HUES48 (cell line): ENCODE results near the gene AQP1.

Experiments used
- H3K27ac ChIP-seq: one replicate; pipeline ENCODE4 v1.7.0; 2013; ENCODE audit warnings: low read depth, low read length, inconsistent platforms
- H3K27me3 ChIP-seq: 2 replicates; pipeline ENCODE4 v1.6.1; 2013; ENCODE audit warnings: mild to moderate bottlenecking, low read length; ENCODE audit not compliant: control insufficient read depth, insufficient read depth
- H3K36me3 ChIP-seq: 2 replicates; pipeline ENCODE4 v1.6.1; 2013; ENCODE audit warnings: low read length; ENCODE audit not compliant: control insufficient read depth, insufficient read depth
- H3K4me1 ChIP-seq: 2 replicates; pipeline ENCODE4 v1.6.1; 2013; ENCODE audit warnings: mild to moderate bottlenecking, low read length; ENCODE audit not compliant: control insufficient read depth, insufficient read depth
- H3K4me3 ChIP-seq: 2 replicates; pipeline ENCODE4 v1.5.1; 2013; ENCODE audit warnings: mild to moderate bottlenecking, low read depth, low read length
- H3K9ac ChIP-seq: 2 replicates; pipeline ENCODE4 v1.6.1; 2013; ENCODE audit warnings: mild to moderate bottlenecking, low read depth, low read length, moderate library complexity
- H3K9me3 ChIP-seq: 2 replicates; pipeline ENCODE4 v1.6.1; 2013; ENCODE audit warnings: low read length; ENCODE audit not compliant: control insufficient read depth, insufficient read depth

AQP1 gene

GRCh38 chr7:30873207-30873606 lies 38.4 kb upstream of the AQP1 start:
- Histone ChIP-seq H3K27me3 (no peaks in the 10 kb centered on the region; the same call in 1 of the 2 replicates), H3K9me3 (no peaks in the 10 kb centered on the region), H3K4me3 (no peak overlapping the region), H3K27ac (no peak overlapping the region), H3K4me1 (peaks cover 3% of the 10 kb centered on the region; the same call in 1 of the 2 replicates), H3K9ac (no peak overlapping the region), H3K36me3 (no peaks in the 10 kb centered on the region)

- H3K36me3 ChIP-seq, result no peaks in the 10 kb centered on the region
- H3K27ac ChIP-seq, result no peak overlapping the region
- H3K27me3 ChIP-seq, result no peaks in the 10 kb centered on the region; the same call in 1 of the 2 replicates
- H3K4me1 ChIP-seq, result peaks cover 3% of the 10 kb centered on the region; the same call in 1 of the 2 replicates
- no peak overlapping the region for H3K4me3 ChIP-seq
- H3K9ac ChIP-seq, result no peak overlapping the region
- H3K9me3 ChIP-seq, result no peaks in the 10 kb centered on the region
These were observed 38.0 kb upstream of the AQP1 start for GRCh38 chr7:30873656-30874055.

GRCh38 chr7:30874656-30875302 lies 36.9 kb upstream of the AQP1 start:
- no peaks in the 10 kb centered on the region; the same call in 1 of the 2 replicates for H3K27me3 ChIP-seq
- no peaks in the 10 kb centered on the region for H3K9me3 ChIP-seq
- H3K4me1 ChIP-seq, result peaks cover 13% of the 10 kb centered on the region
- H3K36me3 ChIP-seq, result no peaks in the 10 kb centered on the region
- no peak overlapping the region for H3K9ac ChIP-seq
- H3K4me3 ChIP-seq, result no peak overlapping the region
- no peak overlapping the region for H3K27ac ChIP-seq

- Histone ChIP-seq H3K4me3 (no peak overlapping the region), H3K27ac (no peak overlapping the region), H3K9ac (no peak overlapping the region), H3K27me3 (no peaks in the 10 kb centered on the region), H3K9me3 (no peaks in the 10 kb centered on the region), H3K4me1 (peaks cover 28% of the 10 kb centered on the region), H3K36me3 (no peaks in the 10 kb centered on the region)
These were observed 34.5 kb upstream of the AQP1 start for GRCh38 chr7:30877015-30877769.

GRCh38 chr7:30877993-30878392 lies 33.7 kb upstream of the AQP1 start:
- Histone ChIP-seq H3K4me3 (no peak overlapping the region), H3K9ac (no peak overlapping the region), H3K4me1 (peaks cover 28% of the 10 kb centered on the region), H3K27ac (no peak overlapping the region), H3K9me3 (no peaks in the 10 kb centered on the region), H3K36me3 (no peaks in the 10 kb centered on the region), H3K27me3 (no peaks in the 10 kb centered on the region)

GRCh38 chr7:30879139-30880124 lies 32.2 kb upstream of the AQP1 start:
- no peak overlapping the region for H3K4me3 ChIP-seq
- no peak overlapping the region for H3K9ac ChIP-seq
- no peaks in the 10 kb centered on the region for H3K36me3 ChIP-seq
- H3K4me1 ChIP-seq, result peaks cover 28% of the 10 kb centered on the region
- H3K27ac ChIP-seq, result no peak overlapping the region
- no peaks in the 10 kb centered on the region for H3K9me3 ChIP-seq
- H3K27me3 ChIP-seq, result no peaks in the 10 kb centered on the region

- H3K27ac ChIP-seq, result peak overlapping the region; percentile 23
- H3K4me3 ChIP-seq, result no peak overlapping the region
- H3K27me3 ChIP-seq, result no peaks in the 10 kb centered on the region
- no peaks in the 10 kb centered on the region for H3K9me3 ChIP-seq
- H3K9ac ChIP-seq, result no peak overlapping the region
- peaks cover 28% of the 10 kb centered on the region for H3K4me1 ChIP-seq
- H3K36me3 ChIP-seq, result no peaks in the 10 kb centered on the region
These were observed 31.4 kb upstream of the AQP1 start for GRCh38 chr7:30880125-30880720.

GRCh38 chr7:30880941-30881340 lies 30.7 kb upstream of the AQP1 start:
- Histone ChIP-seq H3K4me1 (peaks cover 28% of the 10 kb centered on the region), H3K9ac (no peak overlapping the region), H3K4me3 (no peak overlapping the region)

GRCh38 chr7:30881448-30881847 lies 30.2 kb upstream of the AQP1 start:
- H3K27me3 ChIP-seq, result no peaks in the 10 kb centered on the region
- no peak overlapping the region for H3K4me3 ChIP-seq
- H3K27ac ChIP-seq, result no peak overlapping the region
- H3K36me3 ChIP-seq, result no peaks in the 10 kb centered on the region
- H3K9me3 ChIP-seq, result no peaks in the 10 kb centered on the region
- H3K4me1 ChIP-seq, result peaks cover 26% of the 10 kb centered on the region
- no peak overlapping the region for H3K9ac ChIP-seq

More at GRCh38 chr7:30880941-30881340, 30.7 kb upstream of the AQP1 start:
- no peaks in the 10 kb centered on the region for H3K9me3 ChIP-seq
- H3K27me3 ChIP-seq, result no peaks in the 10 kb centered on the region
- H3K36me3 ChIP-seq, result no peaks in the 10 kb centered on the region
- no peak overlapping the region for H3K27ac ChIP-seq

GRCh38 chr7:30884881-30885280 lies 26.8 kb upstream of the AQP1 start:
- no peaks in the 10 kb centered on the region for H3K36me3 ChIP-seq
- no peak overlapping the region for H3K27ac ChIP-seq
- no peak overlapping the region for H3K9ac ChIP-seq
- H3K27me3 ChIP-seq, result no peaks in the 10 kb centered on the region
- H3K4me1 ChIP-seq, result peaks cover 33% of the 10 kb centered on the region
- H3K4me3 ChIP-seq, result no peak overlapping the region
- H3K9me3 ChIP-seq, result no peaks in the 10 kb centered on the region
